Measurements from ENCODE around the gene TMEM140. TPM values are rescaled to one million over a fixed set of nuclear protein-coding genes. Genes with fewer than 3 reads are reported as not detected.
"Not testable (repeated sequence)": the region's sequence is repeated elsewhere in the genome, so short reads cannot be mapped to it uniquely, and the experiment has no call there.

The TMEM140 gene
- 2.0 and 5.3 TPM in 2 replicates for total RNA-seq (2012; rRNA removed)

- Histone ChIP-seq H3K36me3 (ENCODE audit: insufficient read depth, low read length) (no peaks in the 10 kb centered on the region), H3K4me3 (ENCODE audit: low read length) (peak within 1 kb of the TSS; percentile 59), H3K9ac (ENCODE audit: low read depth, low read length) (peak within 1 kb of the TSS; percentile 66), H3K9me3 (replicated peaks; ENCODE audit: low read length) (no peaks in the 10 kb centered on the region), H3K27me3 (ENCODE audit: control insufficient read depth, insufficient read depth, low read length) (no peaks in the 10 kb centered on the region), H3K4me1 (ENCODE audit: control insufficient read depth, insufficient read depth, low read length) (peaks cover 15% of the 10 kb centered on the region), H3K4me2 (ENCODE audit: low read length) (peak within 1 kb of the TSS; percentile 86)
Measured at GRCh38 chr7:135147899-135148721, at the start of gene TMEM140. TMEM140 (plus strand) TSS chr7:135148072; CDS start chr7:135164442, 16,370 bp downstream.

DNA sequence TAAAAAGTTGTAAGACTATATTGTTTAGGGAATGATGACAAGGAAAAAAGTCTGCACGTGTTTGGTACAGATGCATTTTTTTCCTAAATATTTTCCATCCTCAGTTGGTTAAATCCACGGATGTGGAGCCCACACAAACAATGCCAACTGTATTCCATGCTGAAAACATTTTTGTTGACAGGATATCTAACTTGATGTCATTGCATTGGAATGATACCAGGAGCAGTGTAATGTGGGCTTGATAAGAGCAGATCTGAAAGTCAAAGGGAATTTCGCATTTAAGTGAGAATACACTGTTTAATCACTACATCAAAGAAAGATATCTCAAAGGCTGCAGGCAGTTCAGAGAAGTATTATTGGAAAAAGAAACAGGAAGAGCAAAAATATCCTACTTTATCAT is 49.5 kb upstream of the TMEM140 start:
- Histone ChIP-seq H3K4me1 (ENCODE audit: control insufficient read depth, insufficient read depth, low read length) (no peaks in the 10 kb centered on the region), H3K36me3 (ENCODE audit: insufficient read depth, low read length) (no peaks in the 10 kb centered on the region), H3K4me2 (ENCODE audit: low read length) (no peak overlapping the region), H3K9me3 (replicated peaks; ENCODE audit: low read length) (no peaks in the 10 kb centered on the region), H3K4me3 (ENCODE audit: low read length) (no peak overlapping the region), H3K27me3 (ENCODE audit: control insufficient read depth, insufficient read depth, low read length) (no peaks in the 10 kb centered on the region), H3K9ac (ENCODE audit: low read depth, low read length) (no peak overlapping the region)

DNA sequence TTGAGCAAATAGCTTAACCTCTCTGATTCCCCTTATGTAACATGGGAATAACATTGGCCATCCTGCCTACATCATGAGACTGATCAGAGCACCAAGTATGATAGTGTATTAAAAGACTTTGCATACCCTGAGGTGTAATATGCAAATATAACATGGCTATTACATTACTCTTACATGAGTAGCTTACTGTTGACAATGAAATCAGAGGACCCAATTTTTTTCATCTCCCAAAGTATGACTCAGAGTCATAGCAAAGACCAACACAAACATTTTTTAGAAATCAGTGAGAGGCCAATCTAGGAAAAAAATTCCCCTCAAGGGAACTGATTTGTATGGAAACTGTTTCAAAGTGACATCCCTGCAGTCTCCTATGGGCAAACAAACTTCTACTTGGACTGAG is 47.0 kb upstream of the TMEM140 start:
- H3K4me3 ChIP-seq (ENCODE audit: low read length): no peak overlapping the region
- no peaks in the 10 kb centered on the region for H3K36me3 ChIP-seq (ENCODE audit: insufficient read depth, low read length)
- H3K27me3 ChIP-seq (ENCODE audit: control insufficient read depth, insufficient read depth, low read length): no peaks in the 10 kb centered on the region
- no peaks in the 10 kb centered on the region for H3K9me3 ChIP-seq (replicated peaks; ENCODE audit: low read length)
- H3K4me1 ChIP-seq (ENCODE audit: control insufficient read depth, insufficient read depth, low read length): no peaks in the 10 kb centered on the region
- no peak overlapping the region for H3K4me2 ChIP-seq (ENCODE audit: low read length)
- no peak overlapping the region for H3K9ac ChIP-seq (ENCODE audit: low read depth, low read length)

- Histone ChIP-seq H3K4me2 (ENCODE audit: low read length) (no peak overlapping the region), H3K9ac (ENCODE audit: low read depth, low read length) (no peak overlapping the region), H3K27me3 (ENCODE audit: control insufficient read depth, insufficient read depth, low read length) (no peaks in the 10 kb centered on the region), H3K36me3 (ENCODE audit: insufficient read depth, low read length) (no peaks in the 10 kb centered on the region), H3K4me1 (ENCODE audit: control insufficient read depth, insufficient read depth, low read length) (no peaks in the 10 kb centered on the region), H3K9me3 (replicated peaks; ENCODE audit: low read length) (no peaks in the 10 kb centered on the region), H3K4me3 (ENCODE audit: low read length) (no peak overlapping the region)
Measured at GRCh38 chr7:135102372-135102771, 45.5 kb upstream of the TMEM140 start.

DNA sequence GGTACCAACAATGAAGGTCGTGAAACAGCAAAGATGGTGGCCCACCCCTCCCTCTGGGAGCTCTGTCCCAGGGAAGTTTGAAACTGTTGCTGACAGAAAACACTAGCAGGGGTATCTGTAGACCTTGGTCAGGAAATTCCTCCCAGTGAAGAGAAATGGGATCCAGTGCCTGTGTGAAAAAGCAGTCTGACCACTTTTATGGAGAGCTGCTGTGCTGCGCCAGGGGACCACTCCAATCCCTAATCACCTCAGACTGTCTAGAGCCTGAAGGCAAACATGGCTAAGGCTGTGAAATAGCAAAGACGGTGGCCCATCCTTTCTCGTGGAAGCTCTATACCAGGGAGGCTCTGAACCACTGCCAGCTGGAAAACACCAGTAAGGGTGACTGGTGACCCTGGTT is 38.3 kb upstream of the TMEM140 start:
- no peak overlapping the region for H3K4me3 ChIP-seq (ENCODE audit: low read length)
- no peak overlapping the region for H3K4me2 ChIP-seq (ENCODE audit: low read length)
- H3K9ac ChIP-seq (ENCODE audit: low read depth, low read length): no peak overlapping the region
- no peaks in the 10 kb centered on the region for H3K27me3 ChIP-seq (ENCODE audit: control insufficient read depth, insufficient read depth, low read length)
- H3K9me3 ChIP-seq (replicated peaks; ENCODE audit: low read length): no peaks in the 10 kb centered on the region
- no peaks in the 10 kb centered on the region for H3K36me3 ChIP-seq (ENCODE audit: insufficient read depth, low read length)
- H3K4me1 ChIP-seq (ENCODE audit: control insufficient read depth, insufficient read depth, low read length): no peaks in the 10 kb centered on the region

GRCh38 chr7:135109976-135110375 is 37.9 kb upstream of the TMEM140 start:
- Histone ChIP-seq H3K4me3 (ENCODE audit: low read length) (no peak overlapping the region), H3K36me3 (ENCODE audit: insufficient read depth, low read length) (no peaks in the 10 kb centered on the region), H3K4me1 (ENCODE audit: control insufficient read depth, insufficient read depth, low read length) (no peaks in the 10 kb centered on the region), H3K9me3 (replicated peaks; ENCODE audit: low read length) (no peaks in the 10 kb centered on the region), H3K9ac (ENCODE audit: low read depth, low read length) (no peak overlapping the region), H3K4me2 (ENCODE audit: low read length) (no peak overlapping the region), H3K27me3 (ENCODE audit: control insufficient read depth, insufficient read depth, low read length) (no peaks in the 10 kb centered on the region)

DNA sequence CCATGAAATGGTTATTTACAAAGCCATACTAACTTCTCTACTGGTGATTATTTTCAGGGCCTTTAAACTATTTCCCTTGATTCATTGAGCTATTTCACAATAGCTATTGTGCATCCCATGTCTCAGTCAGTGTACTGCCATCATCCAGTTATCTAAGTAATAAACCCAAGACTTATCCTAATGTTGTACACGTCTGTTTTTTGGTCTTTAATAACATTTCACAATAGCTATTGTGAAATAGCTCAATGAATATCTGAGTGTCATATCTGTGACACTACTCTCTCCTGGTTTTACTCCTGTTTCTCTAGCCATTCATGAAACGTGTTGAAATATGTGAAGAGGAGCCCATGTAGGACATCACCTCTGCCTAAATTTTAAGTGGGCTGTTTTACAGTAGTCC is 36.5 kb upstream of the TMEM140 start:
- Histone ChIP-seq H3K9ac (ENCODE audit: low read depth, low read length) (no peak overlapping the region), H3K4me2 (ENCODE audit: low read length) (no peak overlapping the region), H3K4me1 (ENCODE audit: control insufficient read depth, insufficient read depth, low read length) (no peaks in the 10 kb centered on the region)

GRCh38 chr7:135114622-135115021 is 33.2 kb upstream of the TMEM140 start:
- no peaks in the 10 kb centered on the region for H3K27me3 ChIP-seq (ENCODE audit: control insufficient read depth, insufficient read depth, low read length)
- no peaks in the 10 kb centered on the region for H3K36me3 ChIP-seq (ENCODE audit: insufficient read depth, low read length)
- H3K9ac ChIP-seq (ENCODE audit: low read depth, low read length): no peak overlapping the region
- no peaks in the 10 kb centered on the region for H3K4me1 ChIP-seq (ENCODE audit: control insufficient read depth, insufficient read depth, low read length)
- H3K9me3 ChIP-seq (replicated peaks; ENCODE audit: low read length): no peaks in the 10 kb centered on the region
- no peak overlapping the region for H3K4me3 ChIP-seq (ENCODE audit: low read length)
- no peak overlapping the region for H3K4me2 ChIP-seq (ENCODE audit: low read length)

More for the DNA sequence above, 36.5 kb upstream of the TMEM140 start:
- Histone ChIP-seq H3K4me3 (ENCODE audit: low read length) (no peak overlapping the region), H3K27me3 (ENCODE audit: control insufficient read depth, insufficient read depth, low read length) (no peaks in the 10 kb centered on the region), H3K36me3 (ENCODE audit: insufficient read depth, low read length) (no peaks in the 10 kb centered on the region), H3K9me3 (replicated peaks; ENCODE audit: low read length) (no peaks in the 10 kb centered on the region)

GRCh38 chr7:135117096-135117495 is 30.8 kb upstream of the TMEM140 start:
- Histone ChIP-seq H3K4me3 (ENCODE audit: low read length) (no peak overlapping the region), H3K9ac (ENCODE audit: low read depth, low read length) (no peak overlapping the region), H3K4me1 (ENCODE audit: control insufficient read depth, insufficient read depth, low read length) (no peaks in the 10 kb centered on the region), H3K9me3 (replicated peaks; ENCODE audit: low read length) (no peaks in the 10 kb centered on the region), H3K4me2 (ENCODE audit: low read length) (no peak overlapping the region), H3K36me3 (ENCODE audit: insufficient read depth, low read length) (no peaks in the 10 kb centered on the region), H3K27me3 (ENCODE audit: control insufficient read depth, insufficient read depth, low read length) (no peaks in the 10 kb centered on the region)

GRCh38 chr7:135121868-135122267 is 26.0 kb upstream of the TMEM140 start:
- no peak overlapping the region for H3K4me2 ChIP-seq (ENCODE audit: low read length)
- H3K36me3 ChIP-seq (ENCODE audit: insufficient read depth, low read length): no peaks in the 10 kb centered on the region
- no peak overlapping the region for H3K9ac ChIP-seq (ENCODE audit: low read depth, low read length)
- no peak overlapping the region for H3K4me3 ChIP-seq (ENCODE audit: low read length)
- peaks cover 3% of the 10 kb centered on the region for H3K27me3 ChIP-seq (ENCODE audit: control insufficient read depth, insufficient read depth, low read length)
- H3K9me3 ChIP-seq (replicated peaks; ENCODE audit: low read length): no peaks in the 10 kb centered on the region
- H3K4me1 ChIP-seq (ENCODE audit: control insufficient read depth, insufficient read depth, low read length): no peaks in the 10 kb centered on the region

- not testable (repeated sequence) for H3K36me3 ChIP-seq (ENCODE audit: insufficient read depth, low read length); H3K4me2 ChIP-seq (ENCODE audit: low read length); H3K9ac ChIP-seq (ENCODE audit: low read depth, low read length); H3K9me3 ChIP-seq (replicated peaks; ENCODE audit: low read length); H3K27me3 ChIP-seq (ENCODE audit: control insufficient read depth, insufficient read depth, low read length); H3K4me3 ChIP-seq (ENCODE audit: low read length); H3K4me1 ChIP-seq (ENCODE audit: control insufficient read depth, insufficient read depth, low read length)
Measured at GRCh38 chr7:135124631-135125030, 23.2 kb upstream of the TMEM140 start.

- Histone ChIP-seq H3K4me1 (ENCODE audit: control insufficient read depth, insufficient read depth, low read length) (no peaks in the 10 kb centered on the region), H3K9me3 (replicated peaks; ENCODE audit: low read length) (no peaks in the 10 kb centered on the region), H3K4me3 (ENCODE audit: low read length) (no peak overlapping the region), H3K27me3 (ENCODE audit: control insufficient read depth, insufficient read depth, low read length) (no peaks in the 10 kb centered on the region), H3K36me3 (ENCODE audit: insufficient read depth, low read length) (no peaks in the 10 kb centered on the region), H3K9ac (ENCODE audit: low read depth, low read length) (no peak overlapping the region), H3K4me2 (ENCODE audit: low read length) (no peak overlapping the region)
Measured at GRCh38 chr7:135128931-135129330, 18.9 kb upstream of the TMEM140 start.

Data from skeletal muscle satellite cell (primary cell).